A673 (cell line): Measurements from ENCODE around the gene FBXL17. TPM values are rescaled to one million over a fixed set of nuclear protein-coding genes. Genes with fewer than 3 reads are reported as not detected.
"Not testable (repeated sequence)": the region's sequence is repeated elsewhere in the genome, so short reads cannot be mapped to it uniquely, and the experiment has no call there.

Experiments
- BruUV-seq: library from RNA; stranded (reverse); fragments of 400-500 nt; replicated peaks from 2 replicates; lab custom pipeline; 2021; lab: Mats Ljungman, UMichigan
- CTCF ChIA-PET: fragments of 300-600 bp; sonication (Branson Sonifier 250); formaldehyde crosslinking; loops from one replicate; lab custom pipeline; 2022; ENCODE audit warnings: antibody characterized with exemption; lab: Charles Lee
- POLR2A ChIA-PET: fragments of 300-600 bp; sonication (Branson Sonifier 250); formaldehyde crosslinking; loops from one replicate; lab custom pipeline; 2022; ENCODE audit warnings: antibody characterized with exemption; ENCODE audit not compliant: low non-redundant PET; lab: Charles Lee
- DNase-seq: peaks from one replicate; pipeline ENCODE4 v3.0.0-alpha.2; 2015; ENCODE audit warnings: low spot score
- H3K27ac ChIP-seq: fragments of 200-600 bp; sonication (generic); 2 replicates; pipeline ENCODE4 v1.5.1; 2016; ENCODE audit warnings: mixed run types, low read depth, mild to moderate bottlenecking, mixed read lengths, antibody characterized with exemption, low read length; ENCODE audit not compliant: poor library complexity, severe bottlenecking
- H3K27me3 ChIP-seq: fragments of 200-600 bp; sonication (generic); replicated peaks from 2 replicates; pipeline ENCODE4 v1.6.1; 2017; ENCODE audit warnings: mixed run types, low read depth, mild to moderate bottlenecking, mixed read lengths, antibody characterized with exemption, low read length; ENCODE audit not compliant: insufficient read depth, poor library complexity
- H3K36me3 ChIP-seq: fragments of 200-600 bp; sonication (generic); 2 replicates; pipeline ENCODE4 v1.6.1; 2016; ENCODE audit warnings: mixed run types, mild to moderate bottlenecking, mixed read lengths, antibody characterized with exemption, low read length; ENCODE audit not compliant: insufficient read depth, poor library complexity, severe bottlenecking
- H3K4me1 ChIP-seq: fragments of 200-600 bp; sonication (generic); 2 replicates; pipeline ENCODE4 v1.6.1; 2017; ENCODE audit warnings: mixed run types, mild to moderate bottlenecking, mixed read lengths, antibody characterized with exemption, low read length; ENCODE audit not compliant: insufficient read depth, poor library complexity, severe bottlenecking
- H3K4me3 ChIP-seq: fragments of 200-600 bp; sonication (generic); 2 replicates; pipeline ENCODE4 v1.5.1; 2016; ENCODE audit warnings: low read depth, mixed run types, mild to moderate bottlenecking, mixed read lengths, low read length; ENCODE audit not compliant: poor library complexity, severe bottlenecking
- H3K9me3 ChIP-seq: fragments of 200-600 bp; sonication (generic); 2 replicates; pipeline ENCODE4 v1.6.1; 2016; ENCODE audit warnings: mixed run types, low read depth, mild to moderate bottlenecking, mixed read lengths, antibody characterized with exemption, low read length; ENCODE audit not compliant: poor library complexity, severe bottlenecking
- EZH2 ChIP-seq: fragments of 200-600 bp; sonication (generic); IDR thresholded peaks from 2 replicates; pipeline ENCODE4 v1.6.1; 2017; ENCODE audit warnings: borderline replicate concordance, low read depth, mild to moderate bottlenecking, mixed read lengths, antibody characterized with exemption, low read length; ENCODE audit not compliant: poor library complexity, severe bottlenecking
- intact Hi-C: fragments of 100-400 bp; cut with micrococcal nuclease; formaldehyde crosslinking; loops from one replicate; pipeline ENCODE4 v1.10.0; 2022; ENCODE audit not compliant: unreplicated experiment
- total RNA-seq: library from RNA; stranded (reverse); gene quantifications from 2 replicates; pipeline ENCODE4 v1.2.3, GENCODE V29; 2021
- TF ChIP-seq, protein P1 (sequence below): fragments of 300-800, 200-600 bp; sonication (generic); conservative IDR thresholded peaks from 2 replicates; pipeline ENCODE4 v1.5.1; 2017; ENCODE audit warnings: low read depth, mild to moderate bottlenecking, antibody characterized with exemption, low read length, moderate library complexity, mixed read lengths

FBXL17 gene
- total RNA-seq, 1 experiment from 2014 or later = 5.7 TPM

DNA sequence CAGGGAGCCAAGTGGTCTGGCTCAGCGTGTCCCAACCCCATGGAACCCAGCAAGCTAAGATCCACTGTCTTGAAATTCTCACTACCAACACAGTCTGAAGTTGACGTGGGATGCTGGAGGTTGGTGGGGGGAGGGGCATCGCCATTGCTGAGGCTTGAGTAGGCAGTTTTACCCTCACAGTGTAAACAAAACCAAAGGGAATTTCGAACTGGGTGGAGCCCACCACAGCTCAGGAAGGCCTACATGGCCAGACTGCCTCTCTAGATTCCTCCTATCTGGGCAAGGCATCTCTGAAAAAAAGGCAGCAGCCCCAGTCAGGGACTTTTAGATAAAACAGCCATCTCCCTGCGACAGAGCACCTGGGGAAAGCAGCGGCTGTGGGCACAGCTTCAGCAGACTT is 17.1 kb upstream of the FBXL17 start:
- POLR2A ChIA-PET = no interaction called here
- CTCF ChIA-PET = no interaction called here
- intact Hi-C loops = no loop called here
- Histone ChIP-seq H3K9me3 (no peaks in the 10 kb centered on the region), H3K4me1 (no peaks in the 10 kb centered on the region), H3K27ac (no peak overlapping the region), H3K36me3 (no peaks in the 10 kb centered on the region), H3K27me3 (no peaks in the 10 kb centered on the region), H3K4me3 (no peak overlapping the region)
- TF ChIP-seq EZH2 = no peak
- TF ChIP-seq, protein P1, sequence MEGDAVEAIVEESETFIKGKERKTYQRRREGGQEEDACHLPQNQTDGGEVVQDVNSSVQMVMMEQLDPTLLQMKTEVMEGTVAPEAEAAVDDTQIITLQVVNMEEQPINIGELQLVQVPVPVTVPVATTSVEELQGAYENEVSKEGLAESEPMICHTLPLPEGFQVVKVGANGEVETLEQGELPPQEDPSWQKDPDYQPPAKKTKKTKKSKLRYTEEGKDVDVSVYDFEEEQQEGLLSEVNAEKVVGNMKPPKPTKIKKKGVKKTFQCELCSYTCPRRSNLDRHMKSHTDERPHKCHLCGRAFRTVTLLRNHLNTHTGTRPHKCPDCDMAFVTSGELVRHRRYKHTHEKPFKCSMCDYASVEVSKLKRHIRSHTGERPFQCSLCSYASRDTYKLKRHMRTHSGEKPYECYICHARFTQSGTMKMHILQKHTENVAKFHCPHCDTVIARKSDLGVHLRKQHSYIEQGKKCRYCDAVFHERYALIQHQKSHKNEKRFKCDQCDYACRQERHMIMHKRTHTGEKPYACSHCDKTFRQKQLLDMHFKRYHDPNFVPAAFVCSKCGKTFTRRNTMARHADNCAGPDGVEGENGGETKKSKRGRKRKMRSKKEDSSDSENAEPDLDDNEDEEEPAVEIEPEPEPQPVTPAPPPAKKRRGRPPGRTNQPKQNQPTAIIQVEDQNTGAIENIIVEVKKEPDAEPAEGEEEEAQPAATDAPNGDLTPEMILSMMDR = no peak
- no peak for DNase-seq
- BruUV-seq = no TSS peak

DNA sequence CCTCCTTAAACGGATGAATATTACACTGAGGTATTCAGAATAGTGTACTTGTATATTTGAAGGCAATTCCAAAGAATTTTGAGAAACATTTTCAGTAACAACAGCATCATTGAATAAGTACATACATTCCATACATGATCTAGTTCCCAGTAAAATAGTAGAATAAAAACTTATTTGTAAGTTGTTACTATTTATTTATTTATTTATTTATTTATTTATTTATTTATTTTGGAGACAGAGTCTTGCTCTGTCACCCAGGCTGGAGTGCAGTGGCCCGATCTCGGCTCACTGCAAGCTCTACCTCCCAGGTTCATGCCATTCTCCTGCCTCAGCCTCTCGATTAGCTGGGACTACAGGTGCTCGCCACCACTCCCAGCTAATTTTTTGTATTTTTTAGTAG is 14.9 kb upstream of the FBXL17 start:
- BruUV-seq = not testable (repeated sequence)

DNA sequence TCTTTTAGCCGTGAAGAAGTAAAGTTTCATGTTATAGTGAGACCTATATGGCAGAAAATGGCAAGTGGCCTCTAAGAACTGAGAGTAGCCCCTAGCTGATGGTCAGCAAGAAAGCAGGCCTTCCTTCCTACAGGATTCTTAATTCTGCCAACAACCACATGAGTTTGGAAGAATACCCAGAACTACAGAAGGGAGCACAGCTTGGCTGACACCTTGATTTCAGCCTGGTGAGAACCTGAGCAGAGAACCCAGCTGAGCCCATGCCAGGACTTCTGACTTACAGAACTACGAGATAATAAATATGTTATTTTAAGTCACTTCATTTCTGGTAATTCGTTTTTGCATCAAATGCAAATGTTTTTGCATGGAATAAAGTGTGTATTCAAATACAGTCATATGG is 5.9 kb upstream of the FBXL17 start:
- H3K36me3 ChIP-seq = no peaks in the 10 kb centered on the region
- H3K27ac ChIP-seq = no peak overlapping the region
- TF ChIP-seq, protein P1 = no peak
- no peak for TF ChIP-seq EZH2
- no peaks in the 10 kb centered on the region for H3K4me1 ChIP-seq
- ChIA-PET POLR2A (no interaction called here), CTCF (no interaction called here)
- intact Hi-C loops = no loop called here
- H3K27me3 ChIP-seq = no peaks in the 10 kb centered on the region
- DNase-seq = no peak
- no peaks in the 10 kb centered on the region for H3K9me3 ChIP-seq
- no TSS peak for BruUV-seq
- no peak overlapping the region for H3K4me3 ChIP-seq

More for the DNA sequence above, 14.9 kb upstream of the FBXL17 start:
- POLR2A ChIA-PET, H3K4me3 ChIP-seq, H3K4me1 ChIP-seq, H3K27me3 ChIP-seq, CTCF ChIA-PET, H3K27ac ChIP-seq, DNase-seq, intact Hi-C loops, H3K9me3 ChIP-seq, H3K36me3 ChIP-seq: not testable (repeated sequence)

DNA sequence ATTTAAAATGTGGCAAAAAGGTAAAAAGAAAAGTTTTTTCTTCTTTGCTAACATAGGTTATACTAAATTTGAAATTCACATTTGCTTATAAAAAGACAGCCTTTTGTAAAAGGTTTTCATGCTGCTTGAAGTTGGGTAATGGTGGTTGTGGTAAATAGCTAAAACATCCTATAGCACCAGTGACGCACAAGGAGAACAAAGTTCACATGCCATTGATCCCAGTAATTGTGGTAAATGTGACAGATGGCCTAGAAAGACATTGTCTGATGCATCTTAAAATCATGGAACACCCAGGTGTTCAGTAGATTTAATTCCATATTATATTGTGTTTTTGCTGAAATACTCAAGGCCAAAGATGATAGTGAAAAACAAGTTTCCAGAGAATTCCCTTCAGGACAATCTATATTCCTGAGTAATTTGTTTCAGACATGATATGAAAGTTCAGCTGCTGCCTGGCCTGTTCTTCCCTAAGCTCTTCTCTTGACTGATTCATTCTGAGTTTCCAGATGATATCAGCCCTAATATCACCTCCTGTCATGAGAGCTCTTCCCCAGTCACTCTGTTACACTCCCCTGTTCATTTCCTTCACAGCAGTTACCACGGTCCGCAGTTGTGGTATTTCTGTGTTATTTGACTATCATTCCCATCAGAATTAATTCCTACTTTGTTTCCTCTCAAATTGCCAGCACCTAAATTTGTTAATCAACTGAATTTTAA is 4.6 kb upstream of the FBXL17 start:
- TF ChIP-seq, protein P1 = no peak
- TF ChIP-seq EZH2 = no peak
- no peaks in the 10 kb centered on the region for H3K4me1 ChIP-seq
- no peaks in the 10 kb centered on the region for H3K27me3 ChIP-seq
- no peaks in the 10 kb centered on the region for H3K9me3 ChIP-seq
- POLR2A ChIA-PET = no interaction called here
- no peaks in the 10 kb centered on the region for H3K36me3 ChIP-seq
- intact Hi-C loops = no loop called here
- H3K4me3 ChIP-seq = no peak overlapping the region
- no peak overlapping the region for H3K27ac ChIP-seq
- DNase-seq = no peak
- BruUV-seq = no TSS peak
- CTCF ChIA-PET = no interaction called here
